ENCODE data around the gene EXOC1L. TPM values are rescaled to one million over a fixed set of nuclear protein-coding genes. Genes with fewer than 3 reads are reported as not detected.
A peak's percentile ranks its signal among the peaks of the same experiment; 100 is the strongest.
"Not testable (repeated sequence)": the region's sequence is repeated elsewhere in the genome, so short reads cannot be mapped to it uniquely, and the experiment has no call there.

Gene EXOC1L
- total RNA-seq, 2 experiments from 2014 or later, result not detected

DNA sequence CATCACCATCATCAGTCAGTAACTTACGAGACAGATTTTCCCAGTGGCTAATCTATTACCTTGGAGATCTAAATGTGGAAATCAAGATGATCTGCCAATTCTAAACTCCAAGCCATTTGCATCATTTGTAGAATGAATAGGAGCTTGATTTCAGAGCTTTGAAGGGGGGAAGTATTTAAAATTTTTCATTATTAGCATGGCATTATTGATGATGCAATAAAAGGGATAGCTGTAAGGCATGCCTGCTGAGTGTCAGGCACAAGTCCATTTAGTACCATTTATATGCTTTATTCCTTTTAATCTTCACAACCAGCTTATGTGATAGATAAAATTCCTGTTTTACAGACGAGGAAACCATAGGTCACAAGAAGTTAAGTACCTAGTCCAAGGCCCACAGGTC lies 5.3 kb downstream of the EXOC1L start:
- Mint-ChIP-seq H3K27ac (no peak overlapping the region), H3K27me3 (peaks cover 17% of the 10 kb centered on the region), H3K9me3 (no peaks in the 10 kb centered on the region), H3K4me3 (no peak overlapping the region), H3K36me3 (no peaks in the 10 kb centered on the region), H3K4me1 (peaks cover 5% of the 10 kb centered on the region)
- no peak for DNase-seq

DNA sequence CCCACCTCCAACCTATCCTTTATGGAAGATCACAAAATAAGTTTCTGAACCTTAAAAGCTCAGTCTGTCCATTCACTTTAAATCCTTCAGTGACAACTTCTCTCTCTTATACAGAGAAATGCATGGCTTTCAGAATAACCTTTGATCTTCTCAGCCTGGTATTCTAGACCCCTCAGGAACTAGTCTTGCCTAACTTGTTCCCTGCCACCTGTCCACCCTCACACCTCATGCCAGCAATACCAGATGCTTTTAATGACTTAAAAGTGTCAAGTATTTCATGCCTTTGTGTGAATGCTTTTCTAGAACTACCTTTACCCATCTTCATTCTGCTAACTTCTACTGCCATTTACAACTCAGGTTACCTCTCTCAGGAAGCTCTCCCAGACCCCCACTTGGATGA lies 7.4 kb downstream of the EXOC1L start:
- Mint-ChIP-seq H3K36me3 (no peaks in the 10 kb centered on the region), H3K9me3 (no peaks in the 10 kb centered on the region), H3K4me1 (peaks cover 5% of the 10 kb centered on the region), H3K4me3 (no peak overlapping the region), H3K27me3 (peaks cover 17% of the 10 kb centered on the region), H3K27ac (no peak overlapping the region)
- no peak for DNase-seq

DNA sequence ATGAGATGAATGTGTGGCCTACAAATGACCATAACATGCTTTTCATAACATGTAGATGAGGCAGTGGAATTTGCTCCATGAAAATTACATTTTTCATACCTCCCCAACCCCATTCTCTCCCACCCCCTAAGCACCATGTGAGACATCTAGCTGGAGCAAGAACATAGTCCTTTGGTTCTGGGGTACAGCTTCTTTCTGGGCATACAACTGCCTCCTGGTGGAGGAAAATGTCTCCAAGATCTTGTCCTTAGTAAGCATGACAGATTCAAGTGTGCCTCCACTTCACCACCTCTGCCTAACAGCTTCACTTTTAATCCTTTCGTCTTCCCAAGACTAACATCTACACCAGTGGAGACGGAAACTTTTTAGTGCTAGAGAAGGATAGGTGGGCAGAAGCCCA lies 8.0 kb downstream of the EXOC1L start:
- Mint-ChIP-seq H3K36me3 (no peaks in the 10 kb centered on the region), H3K4me3 (no peak overlapping the region), H3K9me3 (no peaks in the 10 kb centered on the region), H3K27me3 (peaks cover 18% of the 10 kb centered on the region), H3K27ac (no peak overlapping the region), H3K4me1 (peaks cover 5% of the 10 kb centered on the region)
- DNase-seq, result no peak

DNA sequence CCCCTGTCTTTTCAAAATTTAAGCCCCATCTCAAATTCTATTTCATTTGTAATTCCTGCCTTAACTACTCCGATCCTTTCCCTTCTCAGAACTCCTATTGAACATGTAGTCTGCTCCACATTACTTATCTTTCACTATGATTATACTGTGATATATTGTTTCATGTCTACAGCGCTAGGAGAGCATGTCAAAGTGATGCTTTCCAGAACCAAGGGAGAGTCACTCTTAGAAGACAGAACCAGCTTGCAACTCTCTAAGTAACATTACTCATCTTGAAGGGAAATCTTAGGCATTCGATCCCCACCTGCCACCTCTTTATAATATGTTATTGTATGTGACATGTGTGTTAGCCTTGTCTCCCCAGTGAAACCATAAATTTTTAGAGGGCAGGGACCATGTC lies 10.5 kb downstream of the EXOC1L start:
- no peaks in the 10 kb centered on the region for H3K9me3 Mint-ChIP-seq
- H3K27me3 Mint-ChIP-seq, result peaks cover 22% of the 10 kb centered on the region
- H3K36me3 Mint-ChIP-seq, result no peaks in the 10 kb centered on the region
- no peak for DNase-seq
- no peak overlapping the region for H3K27ac Mint-ChIP-seq
- no peak overlapping the region for H3K4me3 Mint-ChIP-seq
- peaks cover 5% of the 10 kb centered on the region for H3K4me1 Mint-ChIP-seq

DNA sequence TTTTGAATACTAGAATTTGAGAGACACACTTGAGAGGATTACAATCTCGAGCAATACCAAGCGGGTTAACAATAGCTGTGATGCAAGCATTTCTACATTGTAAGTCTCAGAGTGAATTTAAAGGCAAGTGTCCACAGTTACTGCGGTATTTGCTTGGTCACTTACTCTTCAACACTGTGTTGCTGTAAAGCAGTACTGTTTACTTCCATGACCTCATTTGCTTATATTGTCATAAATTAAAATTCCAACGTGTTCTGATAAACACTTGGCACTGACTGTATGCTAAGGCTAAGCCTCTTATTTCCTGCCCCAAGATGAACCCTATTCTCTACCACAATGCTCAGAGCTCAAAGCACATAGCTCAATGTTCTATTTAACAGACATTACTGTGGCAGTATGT lies 11.1 kb downstream of the EXOC1L start:
- Mint-ChIP-seq H3K4me3 (no peak overlapping the region), H3K4me1 (peaks cover 5% of the 10 kb centered on the region), H3K9me3 (no peaks in the 10 kb centered on the region), H3K27me3 (peaks cover 25% of the 10 kb centered on the region), H3K27ac (no peak overlapping the region), H3K36me3 (no peaks in the 10 kb centered on the region)
- DNase-seq, result no peak

DNA sequence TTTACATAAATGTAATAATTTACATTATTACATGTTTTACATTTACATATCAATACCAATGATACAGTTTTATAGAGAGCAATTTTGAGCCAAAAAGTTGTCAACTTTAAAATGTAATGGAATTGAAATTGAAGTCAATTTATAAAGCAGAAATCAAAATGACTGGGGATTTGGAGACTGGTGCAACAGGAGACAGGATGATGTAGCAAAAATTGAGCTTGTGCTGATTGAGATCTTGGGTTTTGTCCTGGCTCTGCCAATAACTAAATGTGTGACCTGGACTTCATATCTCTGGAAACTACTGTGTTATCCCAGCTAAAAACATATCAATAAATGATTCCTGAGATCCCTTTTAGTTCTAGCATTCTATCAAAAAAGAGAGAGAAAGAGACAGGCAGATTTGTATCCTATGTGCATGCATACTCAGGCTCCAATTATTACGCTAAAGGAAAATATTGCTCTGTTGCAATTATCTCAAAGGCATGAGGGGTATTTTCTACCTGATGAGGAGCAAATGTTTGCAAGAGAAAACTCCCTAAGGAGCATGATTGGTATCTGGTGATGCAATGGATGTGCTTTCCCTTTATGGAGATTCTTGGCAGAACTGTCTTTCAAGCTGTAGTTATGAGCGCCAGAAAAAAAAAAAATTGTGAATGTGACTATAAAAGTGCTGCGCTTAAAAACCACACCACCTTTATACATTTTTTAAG lies 14.7 kb downstream of the EXOC1L start:
- H3K36me3 Mint-ChIP-seq, result no peaks in the 10 kb centered on the region
- no peak overlapping the region for H3K4me3 Mint-ChIP-seq
- no peak for DNase-seq
- H3K4me1 Mint-ChIP-seq, result no peaks in the 10 kb centered on the region
- H3K27ac Mint-ChIP-seq, result no peak overlapping the region
- H3K9me3 Mint-ChIP-seq, result no peaks in the 10 kb centered on the region
- H3K27me3 Mint-ChIP-seq, result peaks cover 27% of the 10 kb centered on the region

DNA sequence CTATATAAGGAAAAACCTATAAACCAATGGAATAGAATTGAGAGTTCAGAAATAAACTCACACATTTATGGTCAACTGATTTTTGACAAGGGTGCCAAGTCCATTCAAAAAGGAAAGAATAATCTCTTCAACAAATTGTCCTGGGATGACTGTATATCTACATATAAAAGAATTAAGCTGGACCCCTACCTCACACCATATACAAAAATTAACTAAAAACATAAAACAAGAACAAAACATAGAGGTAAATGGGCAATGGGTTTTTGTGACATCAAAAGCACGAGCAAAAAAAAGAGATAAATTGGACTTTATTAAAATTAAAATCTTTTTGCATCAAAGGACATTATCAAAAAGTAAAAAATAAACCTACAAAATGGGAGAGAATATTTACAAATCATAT lies 18.3 kb downstream of the EXOC1L start:
- Mint-ChIP-seq H3K36me3 (no peaks in the 10 kb centered on the region), H3K27ac (no peak overlapping the region), H3K27me3 (peaks cover 13% of the 10 kb centered on the region), H3K4me1 (no peaks in the 10 kb centered on the region), H3K4me3 (no peak overlapping the region), H3K9me3 (no peaks in the 10 kb centered on the region)
- DNase-seq, result no peak

DNA sequence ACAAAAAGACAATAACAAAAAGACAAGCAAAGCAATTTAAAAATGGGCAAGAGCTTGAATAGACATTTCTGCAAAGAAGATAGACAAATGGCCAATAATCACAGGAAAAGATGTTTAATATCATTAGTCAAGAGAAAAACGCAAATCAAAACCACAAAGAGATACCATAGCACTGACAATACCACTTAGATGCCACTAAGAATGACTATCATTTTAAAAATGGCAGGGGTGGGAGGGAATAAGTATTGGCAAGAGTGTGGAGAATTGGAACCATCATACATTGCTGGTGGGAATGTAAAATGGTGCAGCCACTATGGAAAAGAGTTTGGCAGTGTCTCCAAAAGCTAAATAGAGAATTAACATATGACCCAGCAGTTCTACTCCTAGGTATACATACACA lies 18.8 kb downstream of the EXOC1L start:
- no peaks in the 10 kb centered on the region for H3K36me3 Mint-ChIP-seq
- H3K27ac Mint-ChIP-seq, result no peak overlapping the region
- no peak for DNase-seq
- no peaks in the 10 kb centered on the region for H3K9me3 Mint-ChIP-seq
- H3K4me1 Mint-ChIP-seq, result no peaks in the 10 kb centered on the region
- no peak overlapping the region for H3K4me3 Mint-ChIP-seq
- peaks cover 13% of the 10 kb centered on the region for H3K27me3 Mint-ChIP-seq

DNA sequence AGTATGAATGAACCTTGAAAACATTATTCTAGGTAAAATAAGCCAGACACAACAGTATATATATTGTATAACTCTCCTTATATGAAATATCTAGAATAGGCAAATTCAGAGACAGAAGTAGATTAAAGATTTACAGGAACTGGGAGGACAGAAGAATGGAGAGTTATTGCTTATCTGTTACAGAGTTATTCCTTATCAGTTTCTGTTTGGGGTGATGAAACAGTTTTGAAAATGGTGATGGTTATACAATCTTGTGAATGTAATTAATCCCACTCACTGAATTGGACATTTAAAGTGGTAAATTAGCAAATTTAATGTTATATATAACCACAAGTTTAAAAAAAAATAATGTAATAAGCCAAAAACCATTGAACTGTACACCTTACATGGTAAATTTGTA lies 19.4 kb downstream of the EXOC1L start:
- Mint-ChIP-seq H3K27me3 (peaks cover 13% of the 10 kb centered on the region), H3K9me3 (no peaks in the 10 kb centered on the region)

DNA sequence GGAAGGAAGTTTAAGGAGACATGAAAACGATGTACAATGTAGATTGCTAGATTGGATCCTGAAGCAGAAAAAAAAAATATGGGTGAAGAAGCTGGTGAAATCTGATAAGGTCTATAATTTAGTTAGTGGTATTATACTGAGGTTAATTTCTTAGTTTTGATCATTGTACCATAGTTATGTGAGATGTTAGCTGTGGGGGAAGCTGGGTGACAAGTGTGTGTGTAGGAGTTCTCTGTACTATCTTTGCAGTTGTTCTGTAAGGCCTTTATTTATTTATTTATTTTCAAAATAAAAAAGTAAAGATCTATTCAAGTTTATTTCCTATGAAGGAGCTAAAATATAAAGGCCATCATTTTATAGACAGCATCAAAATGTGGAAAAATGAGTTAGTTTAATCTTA lies 21.4 kb downstream of the EXOC1L start:
- H3K4me3 Mint-ChIP-seq, result no peak overlapping the region
- DNase-seq, result no peak
- H3K36me3 Mint-ChIP-seq, result no peaks in the 10 kb centered on the region
- H3K9me3 Mint-ChIP-seq, result no peaks in the 10 kb centered on the region
- H3K27me3 Mint-ChIP-seq, result peaks cover 6% of the 10 kb centered on the region
- no peak overlapping the region for H3K27ac Mint-ChIP-seq
- H3K4me1 Mint-ChIP-seq, result no peaks in the 10 kb centered on the region

More for the DNA sequence above, 19.4 kb downstream of the EXOC1L start:
- no peak overlapping the region for H3K4me3 Mint-ChIP-seq
- no peak overlapping the region for H3K27ac Mint-ChIP-seq
- no peaks in the 10 kb centered on the region for H3K36me3 Mint-ChIP-seq
- no peak for DNase-seq
- H3K4me1 Mint-ChIP-seq, result no peaks in the 10 kb centered on the region

DNA sequence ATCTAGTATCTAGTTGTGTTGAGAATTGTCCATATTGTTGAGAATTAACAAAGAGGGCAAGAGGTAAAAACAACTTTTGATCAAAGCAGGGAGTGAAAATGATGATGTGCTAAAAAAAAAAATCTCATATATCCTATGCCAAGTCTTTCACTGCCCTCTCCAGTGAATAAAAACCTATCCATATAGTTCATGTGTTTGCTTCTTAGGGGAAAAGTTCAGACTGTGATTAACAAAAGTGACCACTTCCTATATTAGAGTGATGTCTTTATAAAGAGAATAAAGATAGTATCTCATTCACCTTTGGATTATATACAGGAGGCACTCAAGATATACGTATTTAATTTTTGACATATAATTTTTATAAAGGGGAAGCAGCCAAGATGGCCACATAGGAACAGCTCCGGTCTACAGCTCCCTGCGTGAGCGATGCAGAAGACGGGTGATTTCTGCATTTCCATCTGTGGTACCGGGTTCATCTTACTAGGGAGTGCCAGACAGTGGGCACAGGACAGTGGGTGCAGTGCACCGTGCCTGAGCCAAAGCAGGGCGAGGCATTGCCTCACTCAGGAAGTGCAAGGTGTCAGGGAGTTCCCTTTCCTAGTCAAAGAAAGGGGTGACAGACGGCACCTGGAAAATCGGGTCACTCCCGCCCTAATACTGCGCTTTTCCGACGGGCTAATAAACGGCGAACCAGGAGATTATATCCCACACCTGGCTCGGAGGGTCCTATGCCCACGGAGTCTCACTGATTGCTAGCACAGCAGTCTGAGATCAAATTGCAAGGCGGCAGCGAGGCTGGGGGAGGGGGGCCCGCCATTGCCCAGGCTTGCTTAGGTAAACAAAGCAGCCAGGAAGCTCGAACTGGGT lies 22.0 kb downstream of the EXOC1L start:
- H3K4me3 Mint-ChIP-seq, H3K9me3 Mint-ChIP-seq, H3K27me3 Mint-ChIP-seq, DNase-seq, H3K36me3 Mint-ChIP-seq, H3K27ac Mint-ChIP-seq, H3K4me1 Mint-ChIP-seq: not testable (repeated sequence)

DNA sequence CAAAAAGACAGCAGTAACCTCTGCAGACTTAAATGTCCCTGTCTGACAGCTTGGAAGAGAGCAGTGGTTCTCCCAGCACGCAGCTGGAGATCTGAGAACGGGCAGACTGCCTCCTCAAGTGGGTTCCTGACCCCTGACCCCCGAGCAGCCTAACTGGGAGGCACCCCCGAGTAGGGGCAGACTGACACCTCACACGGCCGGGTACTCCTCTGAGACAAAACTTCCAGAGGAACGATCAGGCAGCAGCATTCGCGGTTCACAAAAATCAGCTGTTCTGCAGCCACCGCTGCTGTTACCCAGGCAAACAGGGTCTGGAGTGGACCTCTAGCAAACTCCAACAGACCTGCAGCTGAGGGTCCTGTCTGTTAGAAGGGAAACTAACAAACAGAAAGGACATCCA lies 22.7 kb downstream of the EXOC1L start:
- not testable (repeated sequence) for DNase-seq, H3K27ac Mint-ChIP-seq, H3K27me3 Mint-ChIP-seq, H3K36me3 Mint-ChIP-seq, H3K9me3 Mint-ChIP-seq, H3K4me3 Mint-ChIP-seq, H3K4me1 Mint-ChIP-seq

DNA sequence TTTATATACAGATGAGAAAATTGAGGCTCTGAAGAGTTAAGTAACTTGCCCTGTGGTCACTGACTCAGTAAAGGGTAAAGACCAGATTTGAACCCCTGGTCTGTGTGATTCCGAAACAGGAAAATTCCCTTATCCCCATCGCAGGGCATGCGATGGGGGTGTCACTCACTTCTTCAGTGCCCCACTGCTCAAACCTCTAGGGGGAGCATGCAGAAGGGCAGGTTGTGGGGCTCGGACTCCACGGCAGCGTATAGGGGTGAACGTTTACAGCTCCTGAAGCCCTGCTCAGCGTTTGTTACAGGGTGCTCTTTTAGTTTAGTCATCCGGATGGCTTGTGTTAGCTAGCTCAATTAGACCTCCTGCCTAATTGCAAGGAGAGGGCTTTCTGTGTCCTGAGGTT lies 30.1 kb downstream of the EXOC1L start:
- DNase-seq, result no peak
- Mint-ChIP-seq H3K4me1 (peaks cover 19% of the 10 kb centered on the region), H3K4me3 (no peak overlapping the region), H3K36me3 (no peaks in the 10 kb centered on the region), H3K9me3 (no peaks in the 10 kb centered on the region), H3K27ac (no peak overlapping the region), H3K27me3 (no peaks in the 10 kb centered on the region)

DNA sequence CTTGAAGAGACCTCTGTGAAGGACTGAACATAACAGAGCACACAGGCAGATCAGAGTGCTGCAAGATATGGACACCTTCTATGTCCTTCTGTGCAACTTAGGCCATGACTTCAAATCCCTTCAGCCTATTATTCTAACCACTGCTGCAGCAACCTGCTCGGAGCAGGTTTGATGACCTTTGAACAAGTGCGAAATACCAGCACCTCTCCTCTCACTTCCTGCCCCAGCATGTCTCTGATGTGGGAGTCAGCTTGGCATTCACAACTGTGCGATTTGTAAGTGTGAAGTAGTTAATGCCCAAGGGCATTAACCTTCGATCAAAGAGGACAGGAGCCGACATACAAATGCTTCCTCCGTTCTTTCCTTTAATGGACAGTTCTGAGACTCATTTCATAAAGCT lies 32.3 kb downstream of the EXOC1L start:
- peak; percentile 27 for DNase-seq
- Mint-ChIP-seq H3K9me3 (no peaks in the 10 kb centered on the region), H3K4me3 (peak overlapping the region; percentile 33)

DNA sequence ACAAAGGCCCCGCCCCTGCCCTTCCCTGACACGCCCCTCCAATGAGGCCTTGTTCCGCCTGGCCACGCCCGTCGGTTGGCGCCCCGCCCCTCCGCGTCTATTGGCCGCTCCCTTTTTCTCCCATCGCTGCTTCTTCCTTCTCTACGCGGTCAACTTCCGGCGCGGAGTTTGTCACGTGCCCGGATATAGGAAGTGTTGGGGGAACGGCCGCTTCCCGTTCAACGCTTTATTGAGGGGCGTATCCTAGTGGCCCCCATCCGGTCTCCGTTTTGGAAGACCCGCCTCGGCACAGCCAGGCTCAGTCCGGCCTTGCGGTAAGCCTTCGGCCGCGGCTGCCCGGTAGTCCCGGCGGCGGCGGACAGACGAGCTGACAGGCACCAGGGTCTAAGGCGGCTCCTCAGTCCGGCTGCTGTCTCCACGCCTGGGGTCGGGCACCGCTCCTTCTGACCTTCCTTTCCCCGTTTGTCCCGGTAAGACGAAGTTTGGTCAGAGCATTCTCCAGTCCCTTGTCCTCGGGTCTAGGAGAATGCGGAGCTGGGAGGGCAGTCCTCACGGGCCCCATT lies 34.0 kb downstream of the EXOC1L start, which contains the start of gene EXOC1:
TSS of gene EXOC1 (plus strand) at position 165 of the 563 bp plus-strand sequence. CDS start 4,676 bp downstream, outside the sequence.
- Mint-ChIP-seq H3K36me3 (peaks cover 14% of the 10 kb centered on the region), H3K27me3 (no peaks in the 10 kb centered on the region), H3K27ac (peak within 1 kb of the TSS; percentile 84), H3K4me1 (peaks cover 28% of the 10 kb centered on the region), H3K9me3 (no peaks in the 10 kb centered on the region), H3K4me3 (peak within 1 kb of the TSS; percentile 33)
- peak; percentile 98 for DNase-seq

More for the DNA sequence above, 32.3 kb downstream of the EXOC1L start:
- H3K27ac Mint-ChIP-seq, result peak overlapping the region; percentile 74
- no peaks in the 10 kb centered on the region for H3K27me3 Mint-ChIP-seq
- peaks cover 21% of the 10 kb centered on the region for H3K4me1 Mint-ChIP-seq
- peaks cover 3% of the 10 kb centered on the region for H3K36me3 Mint-ChIP-seq
